SU-DHL-6 (cell line): ENCODE results near the gene NT5C2.

Experiments used
- CTCF ChIP-seq: fragments of 200-600 bp; sonication (generic); IDR thresholded peaks from one replicate; pipeline ENCODE4 v1.5.1; 2017; ENCODE audit warnings: antibody characterized with exemption, mild to moderate bottlenecking, low read length, moderate library complexity; ENCODE audit not compliant: insufficient read depth, poor library complexity, severe bottlenecking
- EZH2phosphoT487 ChIP-seq: fragments of 200-600 bp; sonication (generic), shearing (Covaris generic); conservative IDR thresholded peaks from 2 replicates; pipeline ENCODE4 v1.6.1; 2018; ENCODE audit warnings: mild to moderate bottlenecking, antibody characterized with exemption, low read length, moderate library complexity, mixed read lengths

- TF ChIP-seq CTCF, result no peak
- TF ChIP-seq EZH2phosphoT487, result no peak
These were observed 51.1 kb downstream of the NT5C2 start for GRCh38 chr10:103141950-103142349.
